ENCODE measurements around the gene SLC35F1. TPM values are rescaled to one million over a fixed set of nuclear protein-coding genes. Genes with fewer than 3 reads are reported as not detected.

Gene SLC35F1
- polyA plus RNA-seq, 1 donor (not counting 4 experiments of a cell fraction or from before 2014, with no cell fraction given), result not detected

GRCh38 chr6:118325220-118325860 is 418.3 kb downstream of the SLC35F1 start:
- no peaks in the 10 kb centered on the region for H3K4me1 ChIP-seq (ENCODE audit: control insufficient read depth, extremely low read depth, insufficient read depth, low read length)
- H3K27me3 ChIP-seq (ENCODE audit: control insufficient read depth, extremely low read depth, insufficient read depth, low read length), result no peaks in the 10 kb centered on the region
- no peak overlapping the region for H2AFZ ChIP-seq (ENCODE audit: control insufficient read depth, low read length)
- H3K79me2 ChIP-seq (ENCODE audit: control insufficient read depth, insufficient read depth, low read length), result no peaks in the 10 kb centered on the region
- H3K4me2 ChIP-seq (ENCODE audit: control insufficient read depth, extremely low read depth, insufficient read depth, low read depth, low read length), result no peak overlapping the region
- H3K9me3 ChIP-seq (ENCODE audit: control insufficient read depth, low read depth, low read length), result no peaks in the 10 kb centered on the region
- dilution Hi-C loops (cut with MboI; ENCODE audit: extremely low pct_ligation_motif_present, low sequenced_read_pairs), result no loop called here
- FAIRE-seq, result no peak
- DNase-seq (ENCODE audit: low read depth, low spot score), result no peak
- H3K27ac ChIP-seq (ENCODE audit: control insufficient read depth, insufficient read depth, low read length), result no peak overlapping the region
- TF ChIP-seq CTCF (optimal IDR thresholded peaks at IDR 0.05 in 1 of 3, IDR thresholded peaks at IDR 0.05 in 1 of 3, conservative IDR thresholded peaks at IDR 0.05 in 1 of 3; ENCODE audit: extremely low read depth in 1 of 3, insufficient read depth in 2 of 3, low read length in 3 of 3) (no peak), EZH2 (IDR thresholded peaks at IDR 0.05; ENCODE audit: low read length) (no peak)
- no peaks in the 10 kb centered on the region for H3K9me1 ChIP-seq (ENCODE audit: control insufficient read depth, extremely low read depth, insufficient read depth, low read length)
- no peak overlapping the region for H3K4me3 ChIP-seq (ENCODE audit: control insufficient read depth in 2 of 3, extremely low read depth in 1 of 3, insufficient read depth in 2 of 3, low read depth in 1 of 3, low read length in 3 of 3)
- no peak overlapping the region for H3K9ac ChIP-seq (ENCODE audit: control insufficient read depth, extremely low read depth, insufficient read depth, low read length)
- no peaks in the 10 kb centered on the region for H3K36me3 ChIP-seq (ENCODE audit: control insufficient read depth in 2 of 2, extremely low read depth in 1 of 2, insufficient read depth in 2 of 2, low read length in 2 of 2)
- H4K20me1 ChIP-seq (ENCODE audit: control insufficient read depth, extremely low read depth, insufficient read depth, low read length), result no peaks in the 10 kb centered on the region

- DNase-seq (ENCODE audit: low read depth, low spot score), result no peak
- no peak overlapping the region for H3K4me2 ChIP-seq (ENCODE audit: control insufficient read depth, extremely low read depth, insufficient read depth, low read depth, low read length)
- H3K9me1 ChIP-seq (ENCODE audit: control insufficient read depth, extremely low read depth, insufficient read depth, low read length), result no peaks in the 10 kb centered on the region
- dilution Hi-C loops (cut with MboI; ENCODE audit: extremely low pct_ligation_motif_present, low sequenced_read_pairs), result no loop called here
- TF ChIP-seq EZH2 (IDR thresholded peaks at IDR 0.05; ENCODE audit: low read length) (no peak), CTCF (optimal IDR thresholded peaks at IDR 0.05 in 1 of 3, IDR thresholded peaks at IDR 0.05 in 1 of 3, conservative IDR thresholded peaks at IDR 0.05 in 1 of 3; ENCODE audit: extremely low read depth in 1 of 3, insufficient read depth in 2 of 3, low read length in 3 of 3) (no peak)
- no peaks in the 10 kb centered on the region for H3K4me1 ChIP-seq (ENCODE audit: control insufficient read depth, extremely low read depth, insufficient read depth, low read length)
- no peaks in the 10 kb centered on the region for H3K27me3 ChIP-seq (ENCODE audit: control insufficient read depth, extremely low read depth, insufficient read depth, low read length)
- no peaks in the 10 kb centered on the region for H3K36me3 ChIP-seq (ENCODE audit: control insufficient read depth in 2 of 2, extremely low read depth in 1 of 2, insufficient read depth in 2 of 2, low read length in 2 of 2)
- H3K9me3 ChIP-seq (ENCODE audit: control insufficient read depth, low read depth, low read length), result no peaks in the 10 kb centered on the region
- no peak overlapping the region for H2AFZ ChIP-seq (ENCODE audit: control insufficient read depth, low read length)
- no peak overlapping the region for H3K27ac ChIP-seq (ENCODE audit: control insufficient read depth, insufficient read depth, low read length)
- no peaks in the 10 kb centered on the region for H3K79me2 ChIP-seq (ENCODE audit: control insufficient read depth, insufficient read depth, low read length)
- H3K9ac ChIP-seq (ENCODE audit: control insufficient read depth, extremely low read depth, insufficient read depth, low read length), result no peak overlapping the region
- no peak overlapping the region for H3K4me3 ChIP-seq (ENCODE audit: control insufficient read depth in 2 of 3, extremely low read depth in 1 of 3, insufficient read depth in 2 of 3, low read depth in 1 of 3, low read length in 3 of 3)
- FAIRE-seq, result no peak
- no peaks in the 10 kb centered on the region for H4K20me1 ChIP-seq (ENCODE audit: control insufficient read depth, extremely low read depth, insufficient read depth, low read length)
Measured at GRCh38 chr6:118326712-118327111, 419.6 kb downstream of the SLC35F1 start.
